Osteoblast (primary cell): ENCODE results near the gene BMP8A. TPM values are rescaled to one million over a fixed set of nuclear protein-coding genes. Genes with fewer than 3 reads are reported as not detected.

Experiments used
- DNase-seq: peaks from one replicate; pipeline ENCODE4 v3.0.0; 2011; ENCODE audit warnings: low spot score, mixed read lengths; ENCODE audit not compliant: insufficient read length; ENCODE audit errors: missing footprints
- H2AFZ ChIP-seq: 2 replicates; pipeline ENCODE4 v1.6.0; 2011; ENCODE audit warnings: mild to moderate bottlenecking, low read length
- H3K27ac ChIP-seq: 2 replicates; pipeline ENCODE4 v1.5.1; 2011; ENCODE audit warnings: mild to moderate bottlenecking, low read depth, low read length, moderate library complexity
- H3K27me3 ChIP-seq: 2 replicates; pipeline ENCODE4 v1.6.0; 2012; ENCODE audit warnings: mild to moderate bottlenecking, control low read depth, inconsistent platforms, low read length, moderate library complexity; ENCODE audit not compliant: insufficient read depth
- H3K36me3 ChIP-seq: 2 replicates; pipeline ENCODE4 v1.5.1; 2011; ENCODE audit warnings: mild to moderate bottlenecking, low read length, control low read depth, moderate library complexity; ENCODE audit not compliant: insufficient read depth
- H3K4me1 ChIP-seq: 2 replicates; pipeline ENCODE4 v1.5.1; 2011; ENCODE audit warnings: mild to moderate bottlenecking, low read length, control low read depth, moderate library complexity; ENCODE audit not compliant: insufficient read depth
- H3K4me2 ChIP-seq: 2 replicates; pipeline ENCODE4 v1.6.0; 2011; ENCODE audit warnings: mild to moderate bottlenecking, low read length; ENCODE audit not compliant: insufficient read depth
- H3K4me3 ChIP-seq: fragments of 200-600 bp; sonication (generic); 3 replicates; pipeline ENCODE4 v1.5.1; 2012; ENCODE audit warnings: mild to moderate bottlenecking, low read length, inconsistent platforms; ENCODE audit not compliant: insufficient read depth
- H3K79me2 ChIP-seq: 2 replicates; pipeline ENCODE4 v1.6.0; 2012; ENCODE audit warnings: mild to moderate bottlenecking, low read length, control low read depth, inconsistent platforms; ENCODE audit not compliant: insufficient read depth
- H3K9me3 ChIP-seq: 2 replicates; pipeline ENCODE4 v1.5.1; 2011; ENCODE audit warnings: low read depth, low read length, control low read depth
- H4K20me1 ChIP-seq: 2 replicates; pipeline ENCODE4 v1.6.0; 2012; ENCODE audit warnings: mild to moderate bottlenecking, low read length, control low read depth; ENCODE audit not compliant: insufficient read depth
- total RNA-seq: library from RNA; depleted of rRNA; stranded (reverse); fragments of >200 nt; gene quantifications from 2 replicates; pipeline ENCODE4 v1.2.3, GENCODE V29; 2012
- TF ChIP-seq, protein P1 (sequence below): IDR thresholded peaks from 2 replicates; pipeline ENCODE4 v1.5.1; 2011; ENCODE audit warnings: mild to moderate bottlenecking, low read depth, low read length, moderate library complexity; ENCODE audit errors: extremely low read depth

BMP8A gene
- total RNA-seq, 1 donor: 0.72 TPM

DNA sequence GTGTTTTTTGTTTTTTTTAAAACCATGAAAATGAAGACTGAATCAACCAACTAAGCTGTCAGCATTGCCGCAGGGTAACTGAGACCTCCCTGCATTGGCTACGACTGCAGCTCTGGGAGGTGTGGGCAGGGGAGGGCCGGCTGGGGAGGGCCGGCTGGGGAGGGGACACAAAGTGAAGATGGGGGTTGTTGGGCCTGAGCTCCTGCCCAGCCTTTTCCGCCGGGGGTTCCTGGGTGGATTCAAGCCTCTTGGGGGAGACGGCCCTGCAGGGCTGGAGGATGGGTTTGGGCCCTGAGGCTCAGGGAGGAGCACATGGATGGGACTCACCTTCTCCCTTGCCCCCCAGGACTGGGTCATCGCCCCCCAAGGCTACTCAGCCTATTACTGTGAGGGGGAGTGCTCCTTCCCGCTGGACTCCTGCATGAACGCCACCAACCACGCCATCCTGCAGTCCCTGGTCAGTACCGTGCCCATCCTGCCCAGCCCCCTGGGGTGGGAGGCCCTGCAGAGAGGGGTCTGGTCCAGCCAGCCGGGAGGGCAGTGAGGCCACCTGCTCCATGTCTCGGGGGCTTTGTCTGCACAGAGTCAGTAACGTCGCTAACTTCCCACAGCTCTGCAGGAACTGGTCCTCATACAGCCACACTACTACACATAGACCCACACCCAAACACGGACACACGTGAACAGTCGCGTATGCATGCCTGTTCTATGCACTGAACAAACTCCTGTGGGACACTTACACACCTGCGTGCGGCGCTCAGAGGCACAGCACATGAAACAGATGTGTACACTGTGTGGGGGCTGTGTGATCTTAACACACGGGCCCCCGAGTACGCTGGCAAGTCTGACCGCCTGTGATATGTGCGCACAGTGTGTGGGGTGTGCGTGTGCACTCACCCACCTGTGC is 31.5 kb downstream of the BMP8A start:
- H2AFZ ChIP-seq: no peak overlapping the region
- peak; percentile 34 for DNase-seq
- H3K4me2 ChIP-seq: no peak overlapping the region
- no peak overlapping the region for H3K27ac ChIP-seq
- H3K27me3 ChIP-seq: no peaks in the 10 kb centered on the region
- no peaks in the 10 kb centered on the region for H3K4me1 ChIP-seq
- H3K9me3 ChIP-seq: no peaks in the 10 kb centered on the region
- no peaks in the 10 kb centered on the region for H3K79me2 ChIP-seq
- H3K4me3 ChIP-seq: no peak overlapping the region
- peaks cover 11% of the 10 kb centered on the region for H3K36me3 ChIP-seq
- no peaks in the 10 kb centered on the region for H4K20me1 ChIP-seq
- TF ChIP-seq, protein P1, sequence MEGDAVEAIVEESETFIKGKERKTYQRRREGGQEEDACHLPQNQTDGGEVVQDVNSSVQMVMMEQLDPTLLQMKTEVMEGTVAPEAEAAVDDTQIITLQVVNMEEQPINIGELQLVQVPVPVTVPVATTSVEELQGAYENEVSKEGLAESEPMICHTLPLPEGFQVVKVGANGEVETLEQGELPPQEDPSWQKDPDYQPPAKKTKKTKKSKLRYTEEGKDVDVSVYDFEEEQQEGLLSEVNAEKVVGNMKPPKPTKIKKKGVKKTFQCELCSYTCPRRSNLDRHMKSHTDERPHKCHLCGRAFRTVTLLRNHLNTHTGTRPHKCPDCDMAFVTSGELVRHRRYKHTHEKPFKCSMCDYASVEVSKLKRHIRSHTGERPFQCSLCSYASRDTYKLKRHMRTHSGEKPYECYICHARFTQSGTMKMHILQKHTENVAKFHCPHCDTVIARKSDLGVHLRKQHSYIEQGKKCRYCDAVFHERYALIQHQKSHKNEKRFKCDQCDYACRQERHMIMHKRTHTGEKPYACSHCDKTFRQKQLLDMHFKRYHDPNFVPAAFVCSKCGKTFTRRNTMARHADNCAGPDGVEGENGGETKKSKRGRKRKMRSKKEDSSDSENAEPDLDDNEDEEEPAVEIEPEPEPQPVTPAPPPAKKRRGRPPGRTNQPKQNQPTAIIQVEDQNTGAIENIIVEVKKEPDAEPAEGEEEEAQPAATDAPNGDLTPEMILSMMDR: no peak

DNA sequence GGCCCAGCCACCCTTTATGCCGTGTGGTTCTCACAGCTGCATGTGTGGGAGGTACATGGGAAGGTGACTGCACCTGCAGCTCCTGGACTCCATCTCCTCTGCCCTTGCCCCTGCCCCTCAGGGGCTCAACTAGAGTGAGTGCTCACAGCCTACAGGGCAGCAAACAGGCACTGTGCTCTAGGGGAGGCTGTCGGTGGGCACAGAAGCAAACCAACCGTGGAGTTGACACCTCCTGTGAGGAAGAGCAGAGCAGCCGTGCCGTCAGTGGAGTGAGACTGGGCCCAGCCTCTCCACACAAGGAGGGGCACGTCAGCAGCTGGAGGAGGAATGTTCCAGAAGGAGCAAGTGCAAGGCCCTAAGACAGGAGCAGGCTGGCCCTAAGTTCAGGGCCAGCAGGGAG is 32.7 kb downstream of the BMP8A start:
- Histone ChIP-seq H4K20me1 (no peaks in the 10 kb centered on the region), H3K4me1 (no peaks in the 10 kb centered on the region), H2AFZ (no peak overlapping the region), H3K4me2 (no peak overlapping the region), H3K9me3 (no peaks in the 10 kb centered on the region), H3K79me2 (no peaks in the 10 kb centered on the region), H3K27me3 (no peaks in the 10 kb centered on the region), H3K4me3 (no peak overlapping the region), H3K36me3 (peaks cover 19% of the 10 kb centered on the region), H3K27ac (no peak overlapping the region)
- TF ChIP-seq, protein P1: no peak
- DNase-seq: no peak

DNA sequence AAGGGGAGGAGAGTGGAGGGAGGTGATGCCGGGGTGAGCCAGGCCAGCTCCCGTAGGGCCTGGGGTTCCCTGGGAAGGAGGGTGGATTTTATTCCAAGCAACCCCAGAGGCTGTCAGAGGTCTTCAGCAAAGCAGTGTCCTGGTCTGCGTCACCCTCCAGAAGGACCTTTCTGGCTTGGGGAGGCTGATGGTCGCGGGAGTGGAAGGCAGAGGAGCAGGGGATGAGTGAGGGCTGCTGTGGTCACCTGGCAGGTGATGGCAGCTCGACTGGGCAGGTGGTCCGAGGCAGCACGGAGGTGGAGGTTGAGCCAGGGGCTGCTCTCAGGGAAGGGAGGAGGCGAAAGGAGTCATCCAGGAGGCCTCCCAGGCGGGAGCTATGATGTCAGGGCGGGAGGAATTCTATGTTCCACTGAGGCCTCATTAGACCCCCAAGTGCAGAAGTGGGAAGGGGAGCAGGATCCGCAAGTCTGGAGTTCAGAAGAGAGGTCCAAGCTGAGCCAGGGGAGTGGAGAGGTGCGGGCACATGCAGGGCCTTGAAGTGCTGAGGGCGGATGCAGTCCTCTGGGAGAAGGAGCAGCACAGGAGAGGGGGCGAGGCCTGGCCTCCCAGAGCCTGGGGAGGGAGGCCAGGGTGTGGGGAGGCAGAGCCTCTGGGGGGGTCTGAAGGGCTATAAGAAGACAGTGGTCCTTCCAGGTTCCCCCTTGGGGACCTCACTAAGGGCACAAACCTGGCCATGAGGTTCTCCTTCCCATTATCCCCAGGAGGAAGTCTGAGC is 33.3 kb downstream of the BMP8A start:
- no peaks in the 10 kb centered on the region for H3K4me1 ChIP-seq
- no peak overlapping the region for H3K4me2 ChIP-seq
- no peaks in the 10 kb centered on the region for H3K9me3 ChIP-seq
- H3K36me3 ChIP-seq: peaks cover 22% of the 10 kb centered on the region
- H4K20me1 ChIP-seq: no peaks in the 10 kb centered on the region
- peak; percentile 62 for DNase-seq
- no peak overlapping the region for H2AFZ ChIP-seq
- H3K27ac ChIP-seq: no peak overlapping the region
- no peaks in the 10 kb centered on the region for H3K27me3 ChIP-seq
- no peaks in the 10 kb centered on the region for H3K79me2 ChIP-seq
- H3K4me3 ChIP-seq: no peak overlapping the region
- TF ChIP-seq, protein P1: no peak
